Sigmoid colon (tissue), 4 donors: ENCODE results near the gene FTO.

Experiments used
- EP300 ChIP-seq, 4 donors: sonication (generic); formaldehyde crosslinking; IDR thresholded peaks; one replicate each; pipeline ENCODE4 v1.6.1; 2017; ENCODE audit warnings: antibody characterized with exemption in 4 of 4
- POLR2A ChIP-seq, 2 donors: fragments of 450-650 bp; IDR thresholded peaks; one replicate each; pipeline ENCODE4 v1.6.1; 2016; ENCODE audit warnings: antibody characterized with exemption in 2 of 2, mild to moderate bottlenecking in 2 of 2, moderate library complexity in 2 of 2
- POLR2AphosphoS5 ChIP-seq, 4 donors: sonication (generic); formaldehyde crosslinking; IDR thresholded peaks; one replicate each; pipeline ENCODE4 v1.6.1; 2017; ENCODE audit warnings: antibody characterized with exemption in 4 of 4
- TF ChIP-seq, protein P1 (sequence below), 4 experiments: fragments of 450-650 bp in 3 of 4; fragments of 200-600 bp in 1 of 4; IDR thresholded peaks; one replicate each; pipeline ENCODE4 v1.5.1; 2016 to 2019; ENCODE audit warnings: antibody characterized with exemption in 4 of 4, mild to moderate bottlenecking in 3 of 4, moderate library complexity in 2 of 4

DNA sequence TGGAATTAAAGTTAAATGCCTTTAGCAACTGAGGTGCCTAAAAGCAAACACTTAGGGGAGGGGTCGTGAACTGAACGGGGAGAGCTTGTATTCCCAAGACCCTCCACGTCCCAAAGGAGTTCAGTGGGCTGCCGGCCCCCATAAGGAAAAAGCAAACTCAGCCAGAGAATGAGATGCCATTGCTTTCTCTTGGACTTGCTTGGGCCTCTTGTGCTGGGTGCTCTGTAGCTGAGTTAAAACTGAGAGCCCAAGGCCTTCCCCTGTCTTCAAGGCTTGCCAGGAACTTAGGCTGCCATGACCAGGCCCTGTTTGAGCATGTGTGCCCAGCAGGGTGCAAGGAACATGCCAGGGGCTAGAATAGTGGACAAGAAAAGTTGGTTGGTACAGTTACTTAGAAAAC is 382.8 kb downstream of the FTO start:
- TF ChIP-seq, protein P1, sequence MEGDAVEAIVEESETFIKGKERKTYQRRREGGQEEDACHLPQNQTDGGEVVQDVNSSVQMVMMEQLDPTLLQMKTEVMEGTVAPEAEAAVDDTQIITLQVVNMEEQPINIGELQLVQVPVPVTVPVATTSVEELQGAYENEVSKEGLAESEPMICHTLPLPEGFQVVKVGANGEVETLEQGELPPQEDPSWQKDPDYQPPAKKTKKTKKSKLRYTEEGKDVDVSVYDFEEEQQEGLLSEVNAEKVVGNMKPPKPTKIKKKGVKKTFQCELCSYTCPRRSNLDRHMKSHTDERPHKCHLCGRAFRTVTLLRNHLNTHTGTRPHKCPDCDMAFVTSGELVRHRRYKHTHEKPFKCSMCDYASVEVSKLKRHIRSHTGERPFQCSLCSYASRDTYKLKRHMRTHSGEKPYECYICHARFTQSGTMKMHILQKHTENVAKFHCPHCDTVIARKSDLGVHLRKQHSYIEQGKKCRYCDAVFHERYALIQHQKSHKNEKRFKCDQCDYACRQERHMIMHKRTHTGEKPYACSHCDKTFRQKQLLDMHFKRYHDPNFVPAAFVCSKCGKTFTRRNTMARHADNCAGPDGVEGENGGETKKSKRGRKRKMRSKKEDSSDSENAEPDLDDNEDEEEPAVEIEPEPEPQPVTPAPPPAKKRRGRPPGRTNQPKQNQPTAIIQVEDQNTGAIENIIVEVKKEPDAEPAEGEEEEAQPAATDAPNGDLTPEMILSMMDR (IDR thresholded peaks at IDR 0.05), result no peak
- TF ChIP-seq POLR2AphosphoS5 (IDR thresholded peaks at IDR 0.05), result no peak
- no peak for TF ChIP-seq POLR2A (IDR thresholded peaks at IDR 0.05)
- TF ChIP-seq EP300 (IDR thresholded peaks at IDR 0.05), result no peak
